NCI-H226 (cell line): ENCODE data around the gene MAD1L1.
"Not testable (repeated sequence)": the region's sequence is repeated elsewhere in the genome, so short reads cannot be mapped to it uniquely, and the experiment has no call there.

Source experiments
- DNase-seq: peaks from one replicate; pipeline ENCODE4 v3.0.0-alpha.2; 2015

The MAD1L1 gene

DNA sequence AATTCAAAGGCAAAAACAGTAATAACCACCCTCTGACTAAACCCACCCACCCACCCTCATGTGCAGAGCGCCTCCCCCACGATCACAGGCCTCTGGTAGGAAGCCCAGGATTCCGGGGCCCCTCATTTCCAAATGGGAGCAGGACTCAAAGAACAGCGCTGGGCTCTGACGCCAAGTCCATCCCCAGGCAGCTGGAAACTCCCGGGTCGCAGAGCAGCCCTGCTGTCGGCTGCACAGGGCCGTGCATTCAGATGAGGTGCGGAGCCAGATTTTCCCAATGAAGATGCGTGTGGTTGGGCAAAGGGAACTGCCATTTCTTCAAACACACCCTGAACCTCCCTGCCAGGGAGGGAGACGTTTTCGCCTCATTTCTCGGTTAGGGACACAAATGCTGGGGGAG lies 152.3 kb downstream of the MAD1L1 start:
- DNase-seq: no peak

DNA sequence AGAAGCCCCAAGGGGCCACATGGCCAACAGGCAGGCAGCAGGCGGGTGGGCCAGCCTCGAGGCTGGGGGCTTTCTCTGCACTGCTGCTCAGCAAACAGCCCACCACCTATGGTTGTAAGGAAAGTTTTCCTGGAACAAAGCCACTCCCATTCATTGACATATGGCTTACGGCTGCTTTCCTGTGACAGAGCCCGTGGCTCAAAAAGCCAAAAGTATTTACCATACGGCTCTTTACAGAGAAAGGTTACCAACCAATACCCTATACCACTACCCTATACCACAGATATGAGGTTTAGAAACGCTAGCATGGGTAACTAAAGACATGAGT lies 152.7 kb downstream of the MAD1L1 start:
- DNase-seq: no peak

DNA sequence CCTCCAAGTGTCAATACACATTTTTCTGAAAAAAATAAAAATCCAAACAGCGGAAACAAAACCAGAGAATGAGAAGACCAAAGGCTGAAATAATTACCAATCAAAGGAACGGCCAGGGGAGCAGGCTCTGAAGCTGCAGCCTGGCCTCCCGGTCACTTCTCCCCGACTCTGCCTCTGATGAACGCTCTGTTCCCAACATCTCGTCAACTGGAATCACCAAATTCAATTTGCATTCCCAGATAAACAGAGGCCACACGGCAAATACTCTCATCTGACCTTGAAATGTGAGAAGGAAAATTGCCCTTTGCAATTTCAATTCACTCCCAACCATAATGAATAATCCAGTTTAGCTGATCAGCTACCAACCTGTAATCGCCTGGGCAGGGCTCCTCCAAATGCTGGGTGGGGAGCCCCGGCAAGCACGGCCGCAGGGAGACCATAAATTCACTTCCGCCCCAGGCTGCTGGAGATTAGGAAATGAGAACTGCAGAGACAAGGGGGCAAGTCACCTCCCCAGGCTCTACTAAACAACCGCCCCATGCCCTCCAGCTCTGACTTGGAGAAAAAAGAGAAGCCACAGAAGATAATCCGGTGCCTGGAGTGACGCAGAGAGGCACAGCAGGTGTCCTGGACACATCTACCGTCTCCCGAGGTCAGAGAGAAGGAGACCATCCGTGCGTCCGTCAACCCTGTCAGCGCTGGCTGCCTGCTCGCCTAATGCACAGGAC lies 153.2 kb downstream of the MAD1L1 start:
- no peak for DNase-seq

GRCh38 chr7:2078899-2079298 lies 153.8 kb downstream of the MAD1L1 start:
- DNase-seq: no peak

- no peak for DNase-seq
Measured at GRCh38 chr7:2076649-2077064, 156.1 kb downstream of the MAD1L1 start.

DNA sequence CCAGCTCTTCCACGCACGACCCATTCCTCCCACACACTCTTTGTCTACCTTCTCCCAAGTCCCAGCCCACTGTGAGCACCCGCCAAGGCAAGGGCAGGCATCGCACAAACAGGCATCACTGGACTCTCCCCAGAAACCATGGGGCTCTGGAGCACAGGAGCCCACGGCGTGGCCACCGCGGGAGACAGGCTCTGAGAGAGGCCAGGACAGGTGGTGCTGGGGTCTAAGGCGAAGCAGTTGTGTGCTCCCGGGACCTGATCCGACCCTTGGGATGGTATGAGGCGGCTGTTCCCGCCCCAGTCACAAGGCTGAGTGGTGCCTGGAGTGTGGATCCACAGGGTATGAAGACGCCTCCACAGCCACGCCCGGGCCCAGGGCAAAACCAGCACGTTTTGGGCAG lies 156.9 kb downstream of the MAD1L1 start:
- no peak for DNase-seq

DNA sequence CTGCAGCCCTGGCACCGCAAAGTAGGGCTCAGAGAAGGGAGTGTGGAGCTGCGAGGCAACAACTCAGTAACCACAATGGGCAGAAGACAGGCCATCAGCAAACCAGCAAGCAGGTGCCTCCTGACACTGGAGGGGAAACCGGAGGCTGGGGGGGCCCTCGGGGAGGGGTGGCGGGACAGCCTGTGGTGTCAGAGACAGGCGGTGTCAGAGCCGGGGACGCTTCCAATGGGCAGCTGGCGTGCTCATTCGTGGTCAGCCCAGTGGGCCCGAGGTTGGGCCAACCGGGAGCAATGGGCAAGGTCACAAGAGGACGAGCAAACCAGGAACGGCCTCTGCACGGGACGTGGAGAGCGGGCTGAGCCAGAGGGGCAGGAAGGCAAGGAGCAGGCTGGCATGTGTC lies 158.1 kb downstream of the MAD1L1 start:
- no peak for DNase-seq

GRCh38 chr7:2072798-2073197 lies 159.9 kb downstream of the MAD1L1 start:
- no peak for DNase-seq

DNA sequence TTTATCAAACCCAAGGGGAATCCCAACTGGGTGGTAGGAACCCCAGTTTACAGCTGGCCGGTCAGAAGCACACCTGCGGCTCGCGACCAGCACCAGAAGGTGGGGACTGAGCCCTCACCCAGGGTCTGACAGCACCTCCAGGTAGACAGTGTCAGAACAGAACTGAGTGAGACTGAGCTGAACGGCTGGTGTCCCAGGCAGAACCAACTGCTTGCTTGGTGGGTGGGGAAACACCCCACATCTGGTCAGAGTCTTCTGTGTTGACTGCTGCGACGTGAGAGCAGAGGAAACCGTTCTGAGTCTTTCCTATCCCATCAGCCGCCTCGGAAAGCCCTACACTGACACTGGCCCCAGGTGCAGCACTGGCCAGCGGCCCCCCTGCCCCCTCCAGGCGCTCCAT lies 160.7 kb downstream of the MAD1L1 start:
- DNase-seq: no peak

DNA sequence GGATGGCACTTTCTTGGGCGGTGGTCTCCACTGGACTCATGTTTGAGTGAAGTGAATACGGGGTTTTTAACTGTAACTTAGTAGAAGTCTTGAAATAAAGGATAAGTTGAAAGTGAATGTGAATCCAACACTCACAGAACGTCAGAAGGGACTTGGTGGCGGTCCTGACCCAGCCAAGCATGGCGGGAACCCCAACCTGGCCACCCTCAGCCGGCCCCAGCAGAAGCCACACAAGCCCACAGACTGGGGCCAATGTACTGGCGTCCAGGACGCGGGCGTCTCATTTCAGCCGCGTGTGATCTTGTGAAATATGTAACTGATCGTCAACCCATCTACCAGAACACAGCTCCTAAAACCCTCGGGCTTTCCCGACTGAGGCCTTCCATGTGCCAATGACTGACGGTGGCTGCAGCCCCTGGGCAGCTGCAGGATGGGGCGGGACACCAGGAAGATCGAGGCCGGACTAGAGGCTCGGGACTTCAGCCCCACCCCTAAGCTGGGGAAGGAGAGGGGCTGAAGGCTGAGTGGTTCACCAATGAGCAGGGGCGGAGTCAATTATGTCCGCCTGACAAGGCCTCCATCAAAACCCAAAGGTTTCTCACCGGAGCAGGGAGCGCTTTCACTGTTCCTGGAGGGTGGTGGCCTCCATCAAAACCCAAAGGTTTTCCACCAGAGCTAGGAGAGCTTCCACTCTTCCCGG lies 161.5 kb downstream of the MAD1L1 start:
- no peak for DNase-seq

DNA sequence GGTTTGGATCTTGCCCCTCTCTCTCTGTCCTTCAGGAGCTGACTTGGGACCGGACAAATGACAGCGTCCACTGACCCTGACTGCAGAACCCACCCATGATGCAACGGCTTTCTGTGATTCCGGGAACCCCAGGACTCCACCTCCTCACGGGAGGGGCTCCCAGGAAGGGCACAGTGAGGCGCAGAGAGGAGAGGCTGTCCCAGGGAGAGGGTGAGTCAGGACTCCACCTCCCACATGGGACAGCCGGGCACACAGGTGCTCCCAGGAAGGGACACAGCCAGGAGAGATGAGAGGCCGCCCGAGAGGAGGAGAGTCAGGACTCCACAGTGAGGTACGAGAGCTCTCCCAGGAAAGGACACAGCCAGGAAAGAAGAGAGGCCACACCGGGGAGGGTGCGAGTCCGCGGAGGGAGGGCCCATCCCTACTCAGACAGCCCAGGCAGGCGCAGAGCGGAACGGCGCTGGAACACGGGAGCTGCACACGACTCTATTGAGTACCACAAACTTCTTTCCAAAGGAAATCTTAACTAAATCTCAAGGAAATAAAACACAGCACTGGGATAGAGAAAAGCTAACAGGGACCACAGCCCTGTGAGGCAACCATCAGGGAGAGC lies 162.5 kb downstream of the MAD1L1 start:
- DNase-seq: no peak

DNA sequence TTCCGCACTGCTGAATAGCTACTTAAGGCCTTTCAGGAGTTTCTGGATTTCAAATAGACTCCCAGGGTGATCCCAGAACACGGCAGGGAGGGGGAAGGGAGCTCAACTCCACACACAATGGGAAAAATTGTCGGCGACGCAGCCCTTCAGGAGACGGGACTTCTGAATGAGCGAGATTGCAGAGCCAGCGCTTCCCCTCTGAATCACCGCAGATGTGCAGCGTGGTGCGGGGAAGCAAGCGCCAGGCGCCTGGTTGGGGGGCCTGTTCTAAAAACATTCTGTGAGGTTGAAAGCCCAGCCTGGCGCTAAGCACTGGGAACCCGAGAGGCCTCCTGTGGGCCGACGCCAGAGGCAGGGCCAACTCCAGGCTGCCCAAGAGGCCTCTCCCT lies 163.3 kb downstream of the MAD1L1 start:
- no peak for DNase-seq

DNA sequence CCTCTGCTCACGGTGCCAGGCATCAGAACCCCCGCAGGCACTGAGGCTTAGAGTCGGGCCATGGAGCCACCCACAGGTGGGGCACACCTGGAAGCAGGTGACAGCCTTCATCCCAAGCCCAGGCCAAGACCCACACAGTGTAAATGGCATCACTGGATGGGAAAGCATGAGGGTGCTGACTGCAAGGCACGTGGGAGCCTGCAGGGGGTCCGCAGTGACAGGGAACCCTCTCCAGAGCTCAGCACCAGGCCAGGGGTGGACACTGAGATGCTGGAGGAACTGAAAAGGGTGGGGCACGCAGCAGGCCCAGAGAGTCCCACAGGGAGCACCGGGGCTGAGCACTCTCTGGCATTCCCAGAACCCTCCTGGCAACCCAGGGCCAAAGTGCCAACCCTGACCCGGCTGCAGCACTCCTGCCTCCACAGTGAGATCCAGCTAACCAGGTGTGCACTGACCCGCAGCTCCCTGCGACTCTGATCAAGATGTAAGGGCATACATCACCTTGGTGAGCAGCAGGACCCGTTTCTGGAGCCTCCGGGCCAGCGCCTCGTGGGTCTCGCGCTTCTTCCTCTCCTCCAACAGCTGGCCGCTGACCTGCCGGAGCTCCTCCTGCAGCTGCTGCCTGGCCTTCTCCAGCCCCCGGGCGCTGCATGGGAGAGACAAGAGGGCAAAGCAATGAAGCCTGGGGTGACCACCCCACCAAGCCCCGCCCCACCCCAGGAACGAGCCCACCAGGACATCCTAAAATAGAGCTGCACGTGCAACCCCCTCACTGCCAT lies 163.9 kb downstream of the MAD1L1 start:
- no peak for DNase-seq

- no peak for DNase-seq
Measured at GRCh38 chr7:2066251-2066919, 166.4 kb downstream of the MAD1L1 start.

GRCh38 chr7:2065528-2065927 lies 167.2 kb downstream of the MAD1L1 start:
- no peak for DNase-seq

DNA sequence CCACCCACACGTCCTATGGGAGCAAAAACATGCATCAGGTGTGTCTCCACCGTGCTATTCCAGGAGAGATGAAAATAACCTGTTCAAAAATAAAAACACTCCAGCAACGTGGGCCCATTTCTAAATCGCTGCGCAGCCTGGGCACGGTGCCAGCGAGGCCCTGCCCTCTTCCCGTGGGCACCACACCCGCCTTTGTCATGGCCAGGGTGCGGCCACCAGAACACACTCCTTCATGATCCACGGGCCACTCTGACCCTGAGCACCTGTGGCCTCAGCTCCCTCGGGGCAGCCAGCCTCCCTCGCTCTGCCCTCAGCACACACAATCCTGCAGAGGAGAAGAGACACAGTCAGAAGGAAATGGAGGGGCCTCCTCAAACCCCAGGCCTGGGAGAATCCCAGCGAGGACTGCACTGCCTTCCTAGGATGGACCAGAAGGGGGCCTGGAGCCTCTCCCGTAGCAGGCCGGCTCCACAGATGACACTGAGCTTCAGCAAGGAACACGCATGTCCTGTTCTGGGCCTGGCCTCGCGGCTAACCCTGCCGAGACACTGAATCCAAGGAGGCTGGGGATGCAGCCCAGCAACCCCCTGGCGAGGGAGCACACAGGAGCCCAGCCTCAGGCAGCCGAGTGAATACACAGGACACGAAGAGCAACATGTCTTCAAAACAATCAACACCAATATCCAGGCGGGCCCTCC lies 169.0 kb downstream of the MAD1L1 start:
- DNase-seq: no peak

DNA sequence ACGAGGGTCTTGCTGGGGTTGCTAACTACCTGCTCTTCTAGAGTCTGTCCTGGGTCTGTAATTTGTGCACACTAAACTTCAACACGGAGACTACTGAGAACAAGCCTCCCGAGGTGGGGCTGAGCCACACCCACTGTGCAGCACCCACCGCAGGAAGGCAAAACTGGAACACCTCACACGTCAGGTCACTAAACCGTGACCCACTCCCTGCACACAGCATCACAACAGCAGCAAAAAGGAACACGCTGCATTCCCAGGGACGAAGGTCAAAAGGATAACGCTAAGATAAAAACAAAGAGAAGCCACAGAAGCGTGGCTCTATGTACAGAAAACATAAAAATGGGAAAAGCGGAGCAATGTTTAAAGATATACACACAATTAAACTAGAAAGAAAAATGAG lies 170.1 kb downstream of the MAD1L1 start:
- DNase-seq: no peak

GRCh38 chr7:2060701-2061100 lies 172.0 kb downstream of the MAD1L1 start:
- DNase-seq: no peak

DNA sequence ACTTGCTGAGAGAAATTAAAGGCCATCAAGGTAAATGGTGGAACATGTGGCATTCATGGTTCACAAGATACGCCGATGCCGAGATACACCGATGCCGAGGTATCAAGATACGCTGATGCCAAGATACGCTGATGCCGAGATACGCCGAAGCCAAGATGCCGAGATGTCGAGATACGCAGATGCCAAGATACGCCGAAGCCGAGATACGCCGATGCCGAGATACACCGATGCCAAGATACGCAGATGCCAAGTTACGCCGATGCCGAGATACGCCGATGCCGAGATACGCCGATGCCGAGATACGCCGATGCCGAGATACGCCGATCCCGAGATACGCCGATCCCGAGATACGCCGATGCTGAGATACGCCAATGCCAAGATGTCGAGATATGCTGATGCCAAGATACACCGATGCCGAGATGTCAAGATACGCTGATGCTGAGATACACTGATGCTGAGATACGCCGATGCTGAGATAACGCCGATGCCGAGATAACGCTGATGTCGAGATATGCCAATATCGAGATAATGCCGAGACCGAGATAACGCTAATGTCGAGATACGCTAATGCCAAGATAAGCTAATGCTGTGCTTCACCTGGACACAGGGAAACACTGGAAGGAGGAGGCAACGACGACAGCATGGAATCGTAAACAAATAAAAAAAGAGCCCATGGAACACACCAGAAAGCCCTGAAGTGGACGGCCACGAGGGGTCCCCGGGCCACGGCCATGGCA lies 172.6 kb downstream of the MAD1L1 start:
- no peak for DNase-seq

GRCh38 chr7:2058246-2058645 lies 174.5 kb downstream of the MAD1L1 start:
- not testable (repeated sequence) for DNase-seq

DNA sequence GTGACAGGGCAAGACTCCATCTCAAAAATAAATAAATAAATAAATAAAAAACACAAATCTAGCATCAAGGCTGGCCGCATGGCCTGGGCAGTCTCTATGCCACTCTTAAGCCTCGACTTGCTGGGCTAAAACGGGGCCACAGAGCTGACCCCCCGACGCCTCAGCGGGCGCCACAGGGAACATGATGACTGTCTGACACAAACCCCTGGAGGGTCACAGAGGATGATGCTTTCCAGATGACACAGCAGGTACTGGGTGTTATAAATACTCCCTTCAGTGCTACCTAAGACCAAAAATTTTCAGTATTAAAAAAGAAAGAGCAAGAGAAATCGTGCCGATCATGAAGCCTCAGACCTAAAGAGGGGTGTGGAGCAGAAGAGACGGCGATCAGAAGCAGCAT lies 176.8 kb downstream of the MAD1L1 start:
- no peak for DNase-seq

- DNase-seq: no peak
Measured at GRCh38 chr7:2054927-2055326, 177.8 kb downstream of the MAD1L1 start.
